H9 (cell line): ENCODE data around the gene TAS1R1. TPM values are rescaled to one million over a fixed set of nuclear protein-coding genes. Genes with fewer than 3 reads are reported as not detected.

Experiments used
- DNase-seq: peaks from one replicate; pipeline ENCODE4 v3.0.0-alpha.2; 2017
- H2AFZ ChIP-seq: one replicate; pipeline ENCODE4 v1.6.1; 2013; ENCODE audit warnings: mild to moderate bottlenecking, low read length, control low read depth, moderate library complexity
- H2AK5ac ChIP-seq: 2 replicates; pipeline ENCODE4 v1.6.1; 2013; ENCODE audit warnings: low read length, control low read depth, mixed read lengths; ENCODE audit not compliant: insufficient read length
- H2BK120ac ChIP-seq: one replicate; pipeline ENCODE4 v1.6.1; 2013; ENCODE audit warnings: low read depth, mild to moderate bottlenecking, low read length, control low read depth, inconsistent platforms; ENCODE audit not compliant: poor library complexity, severe bottlenecking
- H2BK12ac ChIP-seq: 2 replicates; pipeline ENCODE4 v1.6.1; 2013; ENCODE audit warnings: low read length, control low read depth, mixed read lengths, low read depth; ENCODE audit not compliant: insufficient read length
- H2BK15ac ChIP-seq: 2 replicates; pipeline ENCODE4 v1.6.1; 2013; ENCODE audit warnings: low read depth, low read length, control low read depth
- H2BK20ac ChIP-seq: one replicate; pipeline ENCODE4 v1.6.1; 2013; ENCODE audit warnings: low read depth, mild to moderate bottlenecking, low read length, control low read depth, inconsistent platforms; ENCODE audit not compliant: poor library complexity, severe bottlenecking
- H2BK5ac ChIP-seq: 2 replicates; pipeline ENCODE4 v1.6.1; 2013; ENCODE audit warnings: low read length, control low read depth, mixed read lengths; ENCODE audit not compliant: insufficient read length
- H3K14ac ChIP-seq: 2 replicates; pipeline ENCODE4 v1.6.1; 2013; ENCODE audit warnings: low read length, control low read depth; ENCODE audit not compliant: insufficient read depth
- H3K18ac ChIP-seq: 2 replicates; pipeline ENCODE4 v1.6.1; 2013; ENCODE audit warnings: low read depth, mild to moderate bottlenecking, mixed read lengths, low read length, control low read depth; ENCODE audit not compliant: insufficient read length
- H3K23ac ChIP-seq: 2 replicates; pipeline ENCODE4 v1.6.1; 2013; ENCODE audit warnings: low read length, control low read depth, mixed read lengths, low read depth; ENCODE audit not compliant: insufficient read length
- H3K23me2 ChIP-seq: 2 replicates; pipeline ENCODE4 v1.6.1; 2013; ENCODE audit warnings: low read depth, mild to moderate bottlenecking, mixed read lengths, low read length, control low read depth; ENCODE audit not compliant: insufficient read length, poor library complexity, severe bottlenecking
- H3K27ac ChIP-seq: 2 replicates; pipeline ENCODE4 v1.5.1; 2013; ENCODE audit warnings: low read length, control low read depth, mixed read lengths, low read depth; ENCODE audit not compliant: insufficient read length
- H3K27me3 ChIP-seq: 2 replicates; pipeline ENCODE4 v1.6.1; 2013; ENCODE audit warnings: low read length, control low read depth, inconsistent platforms; ENCODE audit not compliant: insufficient read depth
- H3K4ac ChIP-seq: 2 replicates; pipeline ENCODE4 v1.6.1; 2013; ENCODE audit warnings: low read depth, mild to moderate bottlenecking, control low read depth, inconsistent platforms, low read length, moderate library complexity
- H3K4me1 ChIP-seq: 2 replicates; pipeline ENCODE4 v1.6.1; 2013; ENCODE audit warnings: low read length, control low read depth, inconsistent platforms; ENCODE audit not compliant: insufficient read depth
- H3K4me2 ChIP-seq: 2 replicates; pipeline ENCODE4 v1.6.1; 2013; ENCODE audit warnings: low read length, control low read depth, mixed read lengths; ENCODE audit not compliant: insufficient read length, insufficient read depth
- H3K56ac ChIP-seq: 2 replicates; pipeline ENCODE4 v1.6.1; 2013; ENCODE audit warnings: low read depth, mild to moderate bottlenecking, mixed read lengths, low read length, control low read depth; ENCODE audit not compliant: insufficient read length
- H3K79me1 ChIP-seq: 2 replicates; pipeline ENCODE4 v1.6.1; 2013; ENCODE audit warnings: low read depth, mild to moderate bottlenecking, moderate library complexity, low read length, control low read depth, inconsistent platforms; ENCODE audit not compliant: insufficient read depth, poor library complexity, severe bottlenecking
- H3K79me2 ChIP-seq: 2 replicates; pipeline ENCODE4 v1.6.1; 2013; ENCODE audit warnings: low read length, control low read depth, inconsistent platforms; ENCODE audit not compliant: insufficient read depth
- H3K9ac ChIP-seq: 2 replicates; pipeline ENCODE4 v1.6.1; 2013; ENCODE audit warnings: low read length, control low read depth, mixed read lengths; ENCODE audit not compliant: insufficient read length; ENCODE audit errors: extremely low read depth
- H3K9me3 ChIP-seq: one replicate; pipeline ENCODE4 v1.6.1; 2013; ENCODE audit warnings: low read depth, low read length, inconsistent platforms; ENCODE audit not compliant: control insufficient read depth
- H3T11ph ChIP-seq: one replicate; pipeline ENCODE4 v1.6.1; 2013; ENCODE audit warnings: mild to moderate bottlenecking, low read length, control low read depth, inconsistent platforms
- H4K20me1 ChIP-seq: one replicate; pipeline ENCODE4 v1.6.1; 2013; ENCODE audit not compliant: control insufficient read depth, insufficient read length, insufficient read depth
- H4K5ac ChIP-seq: 2 replicates; pipeline ENCODE4 v1.6.1; 2013; ENCODE audit warnings: low read depth, mild to moderate bottlenecking, mixed read lengths, low read length, control low read depth; ENCODE audit not compliant: insufficient read length
- H4K8ac ChIP-seq: replicated peaks from 2 replicates; pipeline ENCODE4 v1.6.1; 2013; ENCODE audit warnings: low read length, control low read depth, mixed read lengths, low read depth; ENCODE audit not compliant: insufficient read length
- H4K91ac ChIP-seq: 2 replicates; pipeline ENCODE4 v1.6.1; 2013; ENCODE audit warnings: low read depth, mild to moderate bottlenecking, moderate library complexity, mixed read lengths, low read length, control low read depth; ENCODE audit not compliant: insufficient read length
- H3K27ac Mint-ChIP-seq, 3 experiments: 2 replicates in 2 of 3; 3 replicates in 1 of 3; pipeline ENCODE4 v1.8.0; 2020 to 2021; ENCODE audit warnings: mixed read lengths in 3 of 3, mild to moderate bottlenecking in 1 of 3, moderate library complexity in 1 of 3
- H3K27me3 Mint-ChIP-seq: 2 replicates; pipeline ENCODE4 v1.8.0; 2021; ENCODE audit warnings: low read depth, mild to moderate bottlenecking, moderate library complexity, mixed read lengths
- H3K36me3 Mint-ChIP-seq, 3 experiments: 2 replicates in 2 of 3; 3 replicates in 1 of 3; pipeline ENCODE4 v1.8.0; 2020 to 2021; ENCODE audit warnings: low read depth in 3 of 3, mixed read lengths in 3 of 3; ENCODE audit not compliant: insufficient read depth in 1 of 3
- H3K4me1 Mint-ChIP-seq, 2 experiments: 2 replicates each; pipeline ENCODE4 v1.8.0; 2020; ENCODE audit warnings: mixed read lengths in 2 of 2
- H3K4me3 Mint-ChIP-seq, 2 experiments: 2 replicates in 1 of 2; 3 replicates in 1 of 2; pipeline ENCODE4 v1.8.0; 2020 to 2021; ENCODE audit warnings: mild to moderate bottlenecking in 2 of 2, mixed read lengths in 2 of 2, moderate library complexity in 1 of 2
- H3K9me3 Mint-ChIP-seq, 2 experiments: 2 replicates in 1 of 2; 3 replicates in 1 of 2; pipeline ENCODE4 v1.8.0; 2020; ENCODE audit warnings: mild to moderate bottlenecking in 2 of 2, mixed read lengths in 2 of 2, moderate library complexity in 1 of 2
- WGBS: extraction: QIAGEN DNeasy Blood & Tissue Kit; methylation state at CpG from one replicate; pipeline ENCODE4 v1.1.7; 2013; ENCODE audit warnings: missing lambda C conversion rate, low lambda C conversion rate, mixed read lengths; ENCODE audit not compliant: insufficient read length; ENCODE audit errors: extremely low coverage; 5-methylcytosine and 5-hydroxymethylcytosine counted together
- total RNA-seq: library from RNA; stranded (reverse); gene quantifications from 2 replicates; pipeline ENCODE4 v1.2.1, GENCODE V29; 2021
- TF ChIP-seq, protein P1 (sequence below): fragments of 200-600 bp; sonication (generic); conservative IDR thresholded peaks from 3 replicates; pipeline ENCODE4 v1.8.0; 2021; ENCODE audit warnings: antibody characterized with exemption, mild to moderate bottlenecking

TAS1R1 gene
- total RNA-seq, 1 experiment from 2014 or later = not detected

GRCh38 chr1:6538956-6539355, 16.2 kb upstream of the TAS1R1 start:
- no peak overlapping the region for H3K4ac ChIP-seq
- WGBS = no CpG with 5 or more reads among the region's 3 CpGs
- H3K9me3 ChIP-seq = no peaks in the 10 kb centered on the region
- H4K5ac ChIP-seq = no peak overlapping the region
- no peak overlapping the region for H3K23ac ChIP-seq
- DNase-seq = no peak
- no peak overlapping the region for H3T11ph ChIP-seq
- no peaks in the 10 kb centered on the region for H3K27me3 ChIP-seq
- H2BK5ac ChIP-seq = no peak overlapping the region
- no peaks in the 10 kb centered on the region for H3K23me2 ChIP-seq
- H4K91ac ChIP-seq = no peak overlapping the region
- H3K36me3 Mint-ChIP-seq = peaks cover 9 to 59% (median 53%) of the 10 kb centered on the region in 3 experiments; a peak in 6 of 7 replicates
- no peak overlapping the region for H3K14ac ChIP-seq
- no peak overlapping the region; a peak in 1 of 7 replicates for H3K27ac Mint-ChIP-seq
- H3K79me1 ChIP-seq = no peaks in the 10 kb centered on the region
- no peaks in the 10 kb centered on the region for H3K79me2 ChIP-seq
- H3K4me3 Mint-ChIP-seq = no peak overlapping the region
- no peak overlapping the region for H2BK20ac ChIP-seq
- no peak overlapping the region for H2BK120ac ChIP-seq
- H3K27ac ChIP-seq = no peak overlapping the region
- H3K56ac ChIP-seq = no peak overlapping the region
- H3K4me1 Mint-ChIP-seq = peaks cover 0 to 3% of the 10 kb centered on the region in 2 experiments; a peak in 1 of 4 replicates
- no peak overlapping the region for H2BK15ac ChIP-seq
- H4K8ac ChIP-seq = no peak overlapping the region
- H2BK12ac ChIP-seq = no peak overlapping the region
- no peak overlapping the region for H2AK5ac ChIP-seq
- H4K20me1 ChIP-seq = no peaks in the 10 kb centered on the region
- H3K4me2 ChIP-seq = no peak overlapping the region
- H3K9ac ChIP-seq = no peak overlapping the region
- no peaks in the 10 kb centered on the region for H3K4me1 ChIP-seq
- no peaks in the 10 kb centered on the region for H3K9me3 Mint-ChIP-seq
- TF ChIP-seq, protein P1, sequence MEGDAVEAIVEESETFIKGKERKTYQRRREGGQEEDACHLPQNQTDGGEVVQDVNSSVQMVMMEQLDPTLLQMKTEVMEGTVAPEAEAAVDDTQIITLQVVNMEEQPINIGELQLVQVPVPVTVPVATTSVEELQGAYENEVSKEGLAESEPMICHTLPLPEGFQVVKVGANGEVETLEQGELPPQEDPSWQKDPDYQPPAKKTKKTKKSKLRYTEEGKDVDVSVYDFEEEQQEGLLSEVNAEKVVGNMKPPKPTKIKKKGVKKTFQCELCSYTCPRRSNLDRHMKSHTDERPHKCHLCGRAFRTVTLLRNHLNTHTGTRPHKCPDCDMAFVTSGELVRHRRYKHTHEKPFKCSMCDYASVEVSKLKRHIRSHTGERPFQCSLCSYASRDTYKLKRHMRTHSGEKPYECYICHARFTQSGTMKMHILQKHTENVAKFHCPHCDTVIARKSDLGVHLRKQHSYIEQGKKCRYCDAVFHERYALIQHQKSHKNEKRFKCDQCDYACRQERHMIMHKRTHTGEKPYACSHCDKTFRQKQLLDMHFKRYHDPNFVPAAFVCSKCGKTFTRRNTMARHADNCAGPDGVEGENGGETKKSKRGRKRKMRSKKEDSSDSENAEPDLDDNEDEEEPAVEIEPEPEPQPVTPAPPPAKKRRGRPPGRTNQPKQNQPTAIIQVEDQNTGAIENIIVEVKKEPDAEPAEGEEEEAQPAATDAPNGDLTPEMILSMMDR = no peak
- H3K27me3 Mint-ChIP-seq = no peaks in the 10 kb centered on the region
- no peak overlapping the region for H2AFZ ChIP-seq
- no peak overlapping the region for H3K18ac ChIP-seq
